NCI-H446 (cell line): ENCODE data around the gene FAM184A.
"Not testable (repeated sequence)": the region's sequence is repeated elsewhere in the genome, so short reads cannot be mapped to it uniquely, and the experiment has no call there.

ENCODE experiments used
- DNase-seq, 2 experiments: peaks; one replicate each; lab custom pipeline; 2025; lab: John Stamatoyannopoulos, UW

Gene FAM184A

DNA sequence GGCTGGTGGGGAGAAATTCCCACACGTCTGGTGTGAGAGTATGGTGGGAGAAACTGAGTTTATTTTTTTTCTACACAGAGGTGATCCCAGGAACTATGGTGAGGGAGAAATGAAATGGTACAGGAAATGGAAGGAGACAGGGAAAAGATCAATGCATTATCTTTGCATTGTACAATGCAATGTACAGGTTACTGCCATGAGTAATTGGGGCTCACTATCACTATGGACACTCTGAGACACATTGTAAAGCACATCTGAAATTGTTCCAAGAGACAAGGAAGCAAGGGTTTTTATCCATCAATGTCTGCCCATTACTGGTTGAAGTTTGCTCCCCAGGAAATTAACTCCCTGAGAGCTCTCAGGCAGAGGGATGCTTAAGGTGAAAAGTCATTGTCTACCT lies 21.7 kb upstream of the FAM184A start:
- no peak for DNase-seq

DNA sequence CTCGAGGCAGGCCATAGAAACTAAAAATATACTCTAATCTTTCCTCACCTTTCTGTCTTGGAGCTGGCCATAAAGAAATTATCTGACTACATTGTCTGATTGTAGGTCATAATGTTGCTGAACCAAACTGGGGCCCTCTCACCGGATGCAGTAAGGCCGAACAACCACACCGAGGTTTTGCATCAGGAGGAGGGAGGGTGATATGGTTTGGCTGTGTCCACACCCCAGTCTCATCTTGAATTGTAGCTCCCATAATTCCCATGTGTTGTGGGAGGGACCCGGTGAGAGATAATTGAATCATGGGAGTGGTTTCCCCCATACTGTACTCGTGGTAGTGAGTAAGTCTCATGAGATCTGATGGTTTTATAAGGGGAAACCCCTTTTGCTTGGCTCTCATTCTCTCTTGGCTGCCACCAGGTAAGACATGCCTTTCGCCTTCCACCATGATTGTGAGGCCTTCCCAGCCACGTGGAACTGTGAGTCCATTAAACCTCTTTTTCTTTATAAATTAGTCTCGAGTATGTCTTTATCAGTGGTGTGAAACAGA lies 19.4 kb upstream of the FAM184A start:
- not testable (repeated sequence) for DNase-seq

DNA sequence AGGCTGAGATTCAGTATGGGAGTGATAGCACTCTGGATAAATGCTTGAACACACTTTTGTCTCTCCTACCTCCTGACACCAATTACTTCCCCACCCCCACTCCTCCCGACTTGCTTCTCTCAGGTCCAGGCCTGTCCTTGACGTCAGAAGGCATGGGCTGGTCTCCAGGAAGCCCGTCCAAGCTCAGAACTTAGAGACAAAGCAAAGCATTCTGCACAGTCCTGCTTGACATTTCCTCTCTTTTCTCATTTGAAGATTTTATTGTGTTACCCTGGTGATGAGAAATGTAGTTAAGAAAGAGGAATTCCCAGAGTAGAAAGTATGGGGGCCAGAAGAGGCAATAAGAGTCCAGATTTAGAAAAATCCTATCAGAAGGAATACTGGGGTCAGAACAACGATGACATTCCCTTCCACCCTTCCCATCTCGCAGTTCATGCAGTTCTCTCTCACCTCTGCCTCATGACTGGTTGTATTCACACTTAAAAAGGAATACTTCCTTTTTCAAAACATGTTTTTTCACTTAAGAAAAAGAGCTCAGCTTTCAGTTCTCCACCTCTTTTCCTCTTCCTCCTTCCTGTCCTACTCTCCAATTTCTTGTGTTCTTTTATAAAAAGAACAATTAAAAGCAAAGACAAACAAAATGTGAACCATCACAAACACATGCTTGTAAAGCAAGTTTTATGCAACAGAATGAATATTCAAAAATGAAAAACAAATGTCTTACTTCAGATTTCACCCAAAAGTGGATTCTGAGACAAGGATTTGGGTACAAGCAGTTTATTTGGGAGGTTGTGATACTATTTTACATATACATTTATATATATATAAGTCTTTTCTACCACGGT lies 18.5 kb upstream of the FAM184A start:
- DNase-seq: peak in 1 of 2 experiments; percentile 41

DNA sequence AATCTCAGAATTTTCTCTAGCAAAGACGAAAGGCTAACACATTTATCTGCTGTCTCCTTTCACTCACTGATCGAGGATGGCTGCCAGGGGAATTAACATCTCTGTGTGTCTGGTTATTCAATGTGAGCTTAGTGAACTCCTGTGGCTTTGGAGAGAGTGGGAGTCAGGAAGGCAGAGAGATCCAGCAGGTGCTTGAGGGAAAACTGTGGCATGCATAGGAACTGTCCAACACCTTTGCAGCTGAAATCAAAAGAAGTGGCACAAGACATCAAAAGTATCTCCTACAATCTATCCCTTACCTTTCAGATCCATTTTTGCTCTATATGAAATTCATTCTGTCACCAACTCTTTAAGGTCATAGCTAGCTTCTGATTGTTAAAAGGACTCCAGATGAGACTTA lies 11.8 kb upstream of the FAM184A start:
- DNase-seq: no peak

DNA sequence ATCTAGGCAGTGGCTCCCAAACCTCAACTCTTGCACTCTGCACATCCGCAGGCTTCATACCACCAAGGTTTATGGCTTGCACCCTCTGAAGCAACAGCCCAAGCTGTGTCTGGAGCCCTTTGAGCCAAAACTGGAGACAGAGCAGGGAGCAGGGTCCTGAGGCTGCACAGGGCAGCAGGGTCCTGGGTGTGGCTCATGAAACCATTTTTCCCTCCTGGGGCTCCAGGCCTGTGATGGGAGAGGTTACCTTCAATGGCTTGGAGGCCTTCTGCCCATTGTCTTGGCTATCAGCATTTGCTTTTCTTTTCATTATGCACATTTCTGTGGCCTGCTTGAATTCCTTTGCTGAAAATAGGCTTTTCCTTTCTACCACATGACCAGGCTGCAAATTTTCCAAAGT lies 6.3 kb upstream of the FAM184A start:
- DNase-seq: no peak

DNA sequence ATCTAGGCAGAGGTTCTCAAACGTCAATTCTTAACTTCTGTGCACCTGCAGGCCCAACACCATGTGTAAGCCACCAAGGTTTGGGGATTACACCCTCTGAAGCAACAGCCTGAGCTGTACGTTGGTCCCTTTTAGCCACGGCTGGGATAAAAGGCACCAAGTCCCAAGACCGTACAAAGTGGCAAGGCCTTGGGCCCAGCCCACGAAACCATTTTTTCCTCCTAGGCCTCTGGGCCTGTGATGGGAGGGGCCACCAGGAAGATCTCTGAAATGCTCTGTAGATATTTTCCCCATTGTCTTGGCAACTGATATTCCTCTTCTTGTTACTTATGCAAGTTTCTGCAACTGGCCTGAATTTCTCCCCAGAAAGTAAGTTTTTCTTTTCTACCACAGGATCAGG lies 4.5 kb upstream of the FAM184A start:
- no peak for DNase-seq

DNA sequence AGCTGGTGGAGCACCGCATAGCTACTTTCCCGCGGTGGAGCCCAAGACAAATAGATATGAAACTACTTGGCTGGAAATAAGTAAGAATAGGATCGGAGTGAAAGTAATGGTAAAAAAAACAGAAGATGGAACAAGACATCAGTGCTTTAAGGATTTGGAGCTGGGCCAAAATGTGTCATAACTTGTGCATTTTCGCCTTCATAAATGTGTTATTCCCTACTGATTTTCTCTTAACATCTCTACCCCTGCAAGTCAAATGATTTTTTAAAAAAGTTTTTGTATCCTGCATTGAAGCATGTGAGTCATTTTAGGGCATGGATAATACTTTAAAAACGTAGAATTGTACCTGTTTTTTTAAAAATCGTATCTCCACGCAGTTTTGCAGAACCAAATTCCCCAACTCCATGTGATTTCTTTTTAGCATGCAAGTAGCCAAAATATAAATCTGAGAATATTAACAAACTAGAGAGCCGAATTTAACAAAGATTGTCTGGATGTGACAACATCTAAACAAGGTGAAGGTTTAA lies 882 bp upstream of the FAM184A start:
- DNase-seq: peak in 1 of 2 experiments; percentile 28

DNA sequence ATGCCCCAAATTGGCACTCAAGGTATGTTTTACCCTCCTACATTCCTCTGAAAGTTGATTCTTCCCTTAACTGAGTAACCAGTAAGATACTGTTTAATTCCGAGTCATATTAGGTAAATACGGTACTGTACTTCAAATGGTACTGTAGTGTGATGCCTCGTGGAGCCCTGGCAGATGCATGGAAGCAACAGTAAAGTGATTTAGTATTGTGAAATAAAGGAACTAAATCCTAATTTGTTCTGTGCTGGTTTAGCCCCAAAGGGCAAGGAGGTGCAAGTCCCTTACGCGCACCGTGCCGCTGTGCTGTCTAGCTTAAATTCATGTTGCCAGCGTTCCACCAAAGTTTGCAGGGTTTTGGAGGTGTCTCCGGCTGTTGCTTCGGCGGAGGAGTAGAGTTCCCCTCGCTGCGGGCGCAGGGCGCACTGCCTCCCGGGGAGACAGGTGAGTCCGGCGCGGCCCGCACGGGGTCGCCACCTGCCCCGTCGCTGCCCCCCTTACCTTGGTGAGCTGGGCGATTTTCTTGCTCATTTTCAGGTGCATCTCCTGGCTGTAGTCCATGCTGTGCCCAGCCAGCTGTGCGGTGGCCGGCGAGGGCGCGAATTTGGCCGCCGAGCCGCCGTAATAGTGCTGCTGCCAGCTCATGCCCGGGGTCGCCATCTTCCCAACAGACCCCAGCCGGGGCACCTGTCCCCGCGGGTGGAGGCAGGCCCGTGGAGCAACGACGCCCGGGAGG lies 655 bp downstream of the FAM184A start:
- peak in 1 of 2 experiments; percentile 2 for DNase-seq

DNA sequence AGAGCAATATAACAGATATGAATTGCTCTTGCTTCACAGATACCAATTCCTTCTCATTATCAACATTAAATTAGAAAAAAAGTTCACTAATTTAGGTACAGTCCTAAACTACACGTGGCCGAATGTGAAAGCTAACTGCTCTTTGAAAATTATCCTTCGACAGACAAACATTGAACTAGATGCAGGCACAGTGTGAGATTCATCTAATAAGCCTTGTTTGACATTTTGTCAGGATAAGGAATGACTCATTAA lies 1.1 kb downstream of the FAM184A start:
- no peak for DNase-seq

DNA sequence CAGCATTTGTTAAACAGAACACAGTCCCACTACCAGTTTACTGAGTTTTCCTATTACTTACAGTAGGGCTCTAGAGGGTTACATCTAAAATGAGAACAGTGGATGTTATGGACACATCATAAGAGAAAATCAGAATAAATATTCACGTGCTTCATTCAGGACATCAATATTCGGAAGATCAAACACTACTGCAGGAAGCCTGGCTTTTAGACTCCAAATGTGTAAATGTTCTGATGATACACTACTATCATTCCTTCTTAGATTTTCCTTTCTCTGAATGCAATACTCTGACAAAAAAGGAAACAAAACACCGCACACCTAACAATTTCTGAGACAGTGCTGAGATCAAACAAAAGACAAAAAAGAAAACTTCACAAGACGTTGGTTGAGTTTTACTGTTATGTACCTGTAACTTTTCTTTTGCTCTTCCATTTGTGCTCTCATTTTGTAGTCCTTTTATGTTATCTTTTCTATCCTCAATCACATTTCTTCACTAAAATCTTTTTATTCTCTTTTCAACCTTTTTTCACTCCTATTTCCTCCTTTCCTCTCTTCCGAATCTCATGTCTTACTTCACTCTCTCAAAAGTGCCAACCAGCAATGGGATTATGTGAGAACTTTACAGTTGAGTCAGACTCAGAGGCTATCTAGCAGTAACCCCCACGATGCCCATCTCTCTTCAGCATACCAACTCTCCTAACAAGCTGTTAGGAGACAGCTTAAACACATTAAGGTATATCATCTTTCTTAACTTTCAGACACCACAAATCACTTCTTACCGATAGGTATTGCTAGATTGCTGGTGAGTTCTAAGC lies 1.7 kb downstream of the FAM184A start:
- no peak for DNase-seq

DNA sequence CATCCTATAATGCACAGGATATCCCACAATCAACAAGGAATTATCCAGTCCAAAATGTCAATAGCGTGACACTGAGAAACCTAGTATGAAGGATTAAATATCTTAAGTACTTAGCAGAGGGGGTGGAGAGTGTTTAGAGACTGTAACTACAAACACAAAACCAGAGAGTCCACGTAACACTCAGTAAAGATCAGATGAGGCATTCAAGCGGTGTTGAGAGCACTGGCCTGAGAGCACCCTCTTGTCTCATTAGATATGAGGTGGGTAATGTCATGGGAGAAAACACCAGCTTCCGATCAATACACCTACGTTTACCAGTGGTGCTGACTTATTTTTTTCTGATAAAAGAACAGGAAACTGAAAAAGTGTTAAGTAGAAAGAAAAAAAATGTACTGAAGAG lies 2.3 kb downstream of the FAM184A start:
- DNase-seq: no peak

DNA sequence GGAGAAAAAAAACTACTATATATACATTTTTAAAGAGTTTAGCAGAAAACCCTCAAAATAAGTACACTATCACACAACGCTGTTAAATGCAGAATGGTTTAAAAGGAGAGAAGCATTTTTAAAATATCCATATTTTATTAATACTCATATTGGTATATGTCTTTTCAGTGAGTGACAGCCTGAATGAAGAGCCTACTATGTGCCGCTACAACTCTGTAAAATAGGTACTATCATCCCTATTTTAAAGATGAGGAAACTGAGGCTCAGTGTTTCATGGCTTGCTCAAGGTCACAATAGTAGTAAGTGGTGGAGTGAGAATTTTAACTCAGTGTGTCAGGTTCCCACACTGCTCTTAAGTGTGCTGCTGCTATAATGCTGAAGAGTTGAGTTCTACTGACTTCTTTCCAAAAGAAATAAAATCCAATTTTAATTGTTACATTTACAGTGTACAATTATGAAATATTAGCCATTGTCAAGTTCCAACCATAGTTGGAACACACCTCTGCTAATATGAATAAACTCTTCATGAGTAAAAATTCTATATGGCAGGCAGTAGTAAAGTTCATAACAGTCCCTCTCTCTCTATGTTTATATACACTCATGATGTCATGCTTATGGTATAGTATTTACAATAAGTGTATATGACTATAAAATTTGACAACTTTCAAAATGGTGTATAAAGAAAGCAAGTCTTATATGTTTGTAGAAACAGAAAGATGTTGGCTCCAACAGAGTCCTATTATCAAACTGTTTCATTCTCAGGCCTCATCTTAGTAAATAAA lies 3.1 kb downstream of the FAM184A start:
- DNase-seq: no peak

DNA sequence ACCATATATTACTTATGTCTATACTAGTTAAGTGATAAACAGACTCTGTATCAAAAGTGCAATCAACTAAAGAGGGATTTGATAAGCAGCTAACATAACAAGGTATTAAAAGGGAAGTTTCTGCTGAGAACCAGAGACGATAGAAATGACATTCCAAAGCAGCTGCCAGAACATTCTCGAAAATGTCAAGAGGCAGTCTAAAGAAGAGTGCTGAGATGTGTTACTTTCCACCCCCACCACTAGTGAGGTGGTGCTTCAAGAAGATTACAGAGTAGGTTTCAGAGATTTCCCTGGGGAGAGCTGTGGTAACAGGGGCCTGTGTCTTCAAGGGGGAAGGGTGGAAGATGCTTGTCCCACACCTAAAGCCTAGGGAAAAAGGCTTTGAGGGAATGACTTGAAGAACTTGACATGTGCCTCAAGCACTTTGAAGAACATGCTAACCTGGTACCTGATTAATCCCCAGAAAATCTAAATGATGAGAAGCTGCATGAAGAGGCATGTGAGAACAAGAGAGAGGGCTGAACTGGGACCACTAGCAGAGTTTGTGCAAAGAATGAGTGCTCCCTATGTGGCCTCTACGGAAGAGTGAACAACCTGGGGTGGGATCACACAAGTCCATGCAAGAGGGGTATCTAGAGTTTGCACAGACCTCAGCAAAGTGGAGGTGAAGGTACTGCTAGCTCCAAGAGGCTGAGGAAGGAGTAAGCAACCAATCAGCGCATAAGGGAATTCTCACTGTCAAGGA lies 5.0 kb downstream of the FAM184A start:
- DNase-seq: no peak

DNA sequence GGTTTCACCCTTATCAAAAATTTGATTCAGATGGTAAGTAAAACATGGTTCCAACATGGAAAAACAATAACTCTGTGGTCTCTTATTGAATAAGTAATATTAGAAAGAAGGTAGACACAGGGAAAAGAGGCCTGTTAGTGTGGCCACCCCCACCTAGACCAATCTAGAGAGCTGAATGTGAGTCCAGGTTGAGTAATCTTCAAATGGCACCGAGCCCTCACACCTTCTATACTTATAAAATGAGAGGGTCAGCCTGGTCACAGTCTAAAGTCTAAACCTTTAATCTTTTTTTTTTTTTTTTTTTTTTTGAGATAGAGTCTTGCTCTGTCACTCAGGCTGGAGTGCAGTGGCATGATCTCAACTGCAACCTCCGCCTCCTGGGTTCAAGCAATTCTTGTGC lies 6.9 kb downstream of the FAM184A start:
- no peak for DNase-seq

DNA sequence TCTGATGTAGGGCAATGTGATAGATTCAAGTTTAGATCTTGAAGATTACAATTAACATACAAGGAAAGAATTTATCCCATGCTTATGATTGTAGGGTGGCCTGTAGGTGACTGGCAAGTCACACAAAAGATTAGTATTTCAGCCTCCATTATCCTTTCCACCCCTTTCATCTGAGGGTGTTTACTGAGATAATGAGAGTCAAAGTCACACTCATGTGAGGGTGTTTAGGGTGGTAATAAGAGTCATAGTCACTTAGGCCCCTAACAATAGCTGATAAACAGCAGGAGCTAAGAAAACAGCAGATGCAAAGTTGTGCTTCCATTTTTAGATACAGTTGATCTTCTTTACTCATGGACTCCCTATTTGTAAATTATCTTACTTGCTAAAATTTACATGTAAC lies 11.4 kb downstream of the FAM184A start:
- no peak for DNase-seq

DNA sequence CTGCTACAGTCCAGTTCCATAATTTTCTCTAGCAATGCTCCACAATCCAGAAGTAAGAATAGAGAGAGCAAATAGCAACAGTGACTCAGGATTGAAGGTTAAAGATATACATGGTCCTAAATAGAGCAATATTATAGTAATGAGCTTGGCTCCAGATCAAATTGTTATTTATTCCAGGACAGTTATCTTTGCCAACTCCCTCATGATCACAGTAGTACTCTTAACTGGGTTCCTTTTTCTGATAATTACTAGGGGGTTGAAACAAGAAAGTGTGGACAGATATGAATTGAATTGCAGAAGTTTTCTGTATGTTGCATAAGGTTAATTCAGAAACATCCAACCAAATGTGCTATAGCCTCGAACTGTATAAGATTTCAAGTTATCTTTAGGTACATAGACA lies 11.9 kb downstream of the FAM184A start:
- DNase-seq: no peak

DNA sequence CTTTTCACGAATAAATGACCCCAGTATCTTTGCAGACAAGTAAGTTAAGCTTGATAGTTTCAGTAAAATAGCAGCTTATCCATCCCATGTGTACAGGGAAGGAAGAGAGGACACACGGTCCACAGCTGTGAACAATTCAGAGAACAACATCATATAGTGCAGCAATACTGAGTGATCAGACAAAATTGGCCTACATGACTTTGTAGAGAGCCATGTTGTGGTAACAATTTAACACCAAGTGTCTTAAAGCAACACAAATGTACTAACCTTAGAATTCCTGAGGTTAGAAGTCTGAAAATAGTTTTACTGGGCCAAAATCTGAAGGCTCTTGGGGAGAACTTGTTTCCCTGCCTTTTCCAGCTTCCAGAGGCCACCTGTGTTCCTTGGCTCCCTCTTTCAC lies 12.5 kb downstream of the FAM184A start:
- no peak for DNase-seq

DNA sequence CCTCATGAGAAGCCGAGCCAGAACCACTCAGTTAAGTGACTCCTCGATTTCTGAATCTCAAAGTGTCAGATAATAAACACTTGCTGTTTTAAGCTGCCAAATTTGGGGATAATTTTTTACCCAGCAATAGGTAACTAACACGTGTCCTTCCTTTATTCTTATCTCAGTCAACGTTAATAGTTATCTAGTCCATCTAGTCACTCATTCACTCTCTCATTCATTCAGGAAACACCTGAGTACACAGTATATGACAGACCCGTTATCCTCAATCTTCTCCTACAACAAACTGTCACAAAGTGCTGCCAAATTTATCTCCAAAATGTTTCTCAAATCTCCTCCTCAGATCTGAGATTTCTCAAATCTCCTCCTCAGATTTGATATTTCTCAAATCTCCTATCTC lies 13.1 kb downstream of the FAM184A start:
- DNase-seq: no peak

DNA sequence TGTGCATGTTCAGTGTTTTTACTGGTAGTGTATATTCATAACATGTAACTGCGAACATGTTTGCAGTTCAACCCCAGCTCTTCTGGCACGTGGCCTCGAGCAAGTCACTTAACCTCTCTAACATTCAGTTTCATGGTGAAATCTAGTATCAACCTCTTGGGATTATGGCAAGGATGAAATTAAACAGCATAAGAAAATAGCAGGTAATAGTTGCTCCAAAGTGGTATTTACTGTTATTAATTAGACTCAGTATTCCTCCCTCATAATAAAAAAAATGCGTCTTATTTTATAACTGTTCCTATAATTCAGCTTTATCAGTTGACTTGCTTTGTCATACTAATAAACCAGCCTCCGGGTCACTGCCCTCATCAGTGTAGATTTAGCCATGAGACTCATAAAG lies 15.0 kb downstream of the FAM184A start:
- DNase-seq: no peak

DNA sequence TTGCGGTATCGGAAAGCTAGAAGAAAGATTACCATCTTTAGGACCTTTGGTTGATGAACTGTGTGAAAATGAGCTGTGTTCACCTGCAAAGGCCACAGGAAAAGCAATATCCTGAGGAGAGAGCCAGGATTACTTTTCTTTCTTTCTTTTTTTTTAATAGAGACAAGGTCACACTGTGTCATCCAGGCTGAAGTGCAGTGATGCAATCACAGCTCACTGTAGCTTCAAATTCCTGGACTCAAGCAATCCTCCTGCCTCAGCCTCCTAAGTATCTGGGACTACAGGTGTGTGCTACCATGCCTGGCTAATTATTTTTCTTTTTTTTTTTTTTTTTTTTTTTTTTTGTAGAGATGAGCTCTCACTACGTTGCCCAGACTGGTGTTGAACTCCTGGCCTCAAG lies 17.2 kb downstream of the FAM184A start:
- no peak for DNase-seq
